ENCODE data around the gene LRRC25. TPM values are rescaled to one million over a fixed set of nuclear protein-coding genes. Genes with fewer than 3 reads are reported as not detected.

The LRRC25 gene
- total RNA-seq, 1 donor from 2014 or later = not detected

- peak; percentile 68 for DNase-seq (ENCODE audit: low read depth)
Observed at GRCh38 chr19:18379803-18380747, 17.3 kb downstream of the LRRC25 start.

GRCh38 chr19:18377026-18377425 is 20.4 kb downstream of the LRRC25 start:
- no peak for FAIRE-seq
- no peak for DNase-seq (ENCODE audit: low read depth)
- TF ChIP-seq, protein P1, sequence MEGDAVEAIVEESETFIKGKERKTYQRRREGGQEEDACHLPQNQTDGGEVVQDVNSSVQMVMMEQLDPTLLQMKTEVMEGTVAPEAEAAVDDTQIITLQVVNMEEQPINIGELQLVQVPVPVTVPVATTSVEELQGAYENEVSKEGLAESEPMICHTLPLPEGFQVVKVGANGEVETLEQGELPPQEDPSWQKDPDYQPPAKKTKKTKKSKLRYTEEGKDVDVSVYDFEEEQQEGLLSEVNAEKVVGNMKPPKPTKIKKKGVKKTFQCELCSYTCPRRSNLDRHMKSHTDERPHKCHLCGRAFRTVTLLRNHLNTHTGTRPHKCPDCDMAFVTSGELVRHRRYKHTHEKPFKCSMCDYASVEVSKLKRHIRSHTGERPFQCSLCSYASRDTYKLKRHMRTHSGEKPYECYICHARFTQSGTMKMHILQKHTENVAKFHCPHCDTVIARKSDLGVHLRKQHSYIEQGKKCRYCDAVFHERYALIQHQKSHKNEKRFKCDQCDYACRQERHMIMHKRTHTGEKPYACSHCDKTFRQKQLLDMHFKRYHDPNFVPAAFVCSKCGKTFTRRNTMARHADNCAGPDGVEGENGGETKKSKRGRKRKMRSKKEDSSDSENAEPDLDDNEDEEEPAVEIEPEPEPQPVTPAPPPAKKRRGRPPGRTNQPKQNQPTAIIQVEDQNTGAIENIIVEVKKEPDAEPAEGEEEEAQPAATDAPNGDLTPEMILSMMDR (IDR thresholded peaks at IDR 0.05; ENCODE audit: insufficient read depth, low read length, severe bottlenecking) = no peak
- no peaks in the 10 kb centered on the region for H3K27me3 ChIP-seq (ENCODE audit: control insufficient read depth, insufficient read depth, low read length)
- no peak overlapping the region for H3K4me3 ChIP-seq (ENCODE audit: low read depth, low read length)
- H3K36me3 ChIP-seq (ENCODE audit: control insufficient read depth, insufficient read depth, low read length) = no peaks in the 10 kb centered on the region

More at GRCh38 chr19:18379803-18380747, 17.3 kb downstream of the LRRC25 start:
- TF ChIP-seq, protein P1 (IDR thresholded peaks at IDR 0.05; ENCODE audit: insufficient read depth, low read length, severe bottlenecking) = no peak
- Histone ChIP-seq H3K27me3 (ENCODE audit: control insufficient read depth, insufficient read depth, low read length) (no peaks in the 10 kb centered on the region), H3K36me3 (ENCODE audit: control insufficient read depth, insufficient read depth, low read length) (no peaks in the 10 kb centered on the region), H3K4me3 (ENCODE audit: low read depth, low read length) (no peak overlapping the region)
- no peak for FAIRE-seq

DNA sequence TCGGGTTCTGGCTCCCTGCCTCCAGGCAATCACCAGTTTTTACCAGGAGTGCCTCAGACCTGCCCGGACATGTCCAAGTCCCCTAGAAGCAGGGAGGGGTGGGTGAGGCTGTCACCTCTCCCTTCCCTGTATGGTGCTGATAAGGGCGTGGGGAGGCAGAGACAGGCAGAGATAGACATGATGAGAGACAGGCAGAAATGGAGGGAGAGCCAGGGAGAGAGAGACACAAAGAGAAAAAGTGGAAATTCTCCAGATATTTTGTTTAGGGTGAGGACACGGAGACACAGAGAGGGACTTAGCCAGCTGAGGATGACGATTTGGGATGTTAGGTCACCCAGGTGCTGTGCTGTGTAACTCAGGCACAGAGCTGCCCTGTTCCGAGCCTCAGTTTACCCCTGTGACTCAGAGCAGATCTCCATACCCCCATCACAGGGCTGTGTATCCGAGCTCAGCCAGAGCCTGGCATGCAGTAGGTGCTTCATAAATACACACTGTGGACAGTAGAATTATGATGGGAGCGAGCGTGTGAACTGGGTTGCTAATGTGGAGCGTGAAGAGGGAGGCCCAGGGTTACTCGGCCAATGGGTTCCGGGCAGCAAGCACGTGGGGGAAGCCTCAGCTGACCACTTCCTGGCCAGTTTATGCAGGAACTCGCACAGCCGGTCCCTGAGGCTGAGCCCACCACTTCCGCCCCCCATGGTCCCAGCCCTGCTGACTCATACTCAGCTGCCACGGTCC is 23.4 kb downstream of the LRRC25 start:
- DNase-seq (ENCODE audit: low read depth) = peak; percentile 74
- FAIRE-seq = no peak
- TF ChIP-seq, protein P1 (IDR thresholded peaks at IDR 0.05; ENCODE audit: insufficient read depth, low read length, severe bottlenecking) = no peak

GRCh38 chr19:18373407-18373891 is 24.0 kb downstream of the LRRC25 start:
- DNase-seq (ENCODE audit: low read depth) (no peak), FAIRE-seq (no peak)
- H3K4me3 ChIP-seq (ENCODE audit: low read depth, low read length) = no peak overlapping the region
- no peaks in the 10 kb centered on the region for H3K36me3 ChIP-seq (ENCODE audit: control insufficient read depth, insufficient read depth, low read length)
- TF ChIP-seq, protein P1 (IDR thresholded peaks at IDR 0.05; ENCODE audit: insufficient read depth, low read length, severe bottlenecking) = no peak
- H3K27me3 ChIP-seq (ENCODE audit: control insufficient read depth, insufficient read depth, low read length) = no peaks in the 10 kb centered on the region

More for the DNA sequence above, 23.4 kb downstream of the LRRC25 start:
- H3K27me3 ChIP-seq (ENCODE audit: control insufficient read depth, insufficient read depth, low read length) = no peaks in the 10 kb centered on the region
- H3K36me3 ChIP-seq (ENCODE audit: control insufficient read depth, insufficient read depth, low read length) = no peaks in the 10 kb centered on the region
- no peak overlapping the region for H3K4me3 ChIP-seq (ENCODE audit: low read depth, low read length)

DNA sequence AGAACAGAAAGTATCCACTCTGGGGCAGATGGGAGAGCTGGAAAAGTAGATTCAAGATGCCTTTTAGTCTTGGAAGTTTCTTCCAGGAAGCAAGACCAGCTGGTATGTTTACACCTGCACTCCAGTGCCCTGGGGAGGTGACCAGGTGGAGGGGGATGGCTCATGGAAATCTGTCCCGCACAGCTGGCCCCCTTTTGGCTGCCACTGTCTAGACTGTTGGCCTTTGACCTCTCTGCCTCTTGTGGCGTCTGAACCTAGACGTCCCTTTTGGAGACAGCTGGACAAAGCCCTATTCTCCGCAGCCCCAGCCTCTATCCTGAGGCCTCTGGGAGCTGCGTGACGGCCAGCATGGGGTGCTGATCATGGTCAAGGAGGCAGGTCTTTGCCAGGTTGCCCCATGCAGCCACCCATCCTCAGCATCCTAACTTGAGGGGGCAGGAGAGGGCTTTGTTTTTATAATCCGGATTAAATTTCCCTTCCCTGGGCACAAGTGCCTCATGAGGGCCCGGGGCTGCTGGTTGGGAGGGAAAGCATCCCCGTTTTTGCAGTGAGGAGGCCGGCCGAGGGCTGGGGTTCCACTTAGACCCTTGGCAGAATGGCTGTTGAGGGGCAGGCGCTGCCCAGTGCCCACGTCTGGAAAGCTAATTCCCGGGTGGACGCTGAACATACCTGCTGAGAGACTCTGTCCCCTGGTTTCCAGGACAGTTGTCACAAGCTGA is 28.8 kb downstream of the LRRC25 start:
- Histone ChIP-seq H3K36me3 (ENCODE audit: control insufficient read depth, insufficient read depth, low read length) (no peaks in the 10 kb centered on the region), H3K27me3 (ENCODE audit: control insufficient read depth, insufficient read depth, low read length) (no peaks in the 10 kb centered on the region), H3K4me3 (ENCODE audit: low read depth, low read length) (no peak overlapping the region)
- TF ChIP-seq, protein P1 (IDR thresholded peaks at IDR 0.05; ENCODE audit: insufficient read depth, low read length, severe bottlenecking) = no peak
- DNase-seq (ENCODE audit: low read depth) (no peak), FAIRE-seq (no peak)

Data from bronchial epithelial cell (primary cell).